ENCODE results near the gene CLSTN1.

DNA sequence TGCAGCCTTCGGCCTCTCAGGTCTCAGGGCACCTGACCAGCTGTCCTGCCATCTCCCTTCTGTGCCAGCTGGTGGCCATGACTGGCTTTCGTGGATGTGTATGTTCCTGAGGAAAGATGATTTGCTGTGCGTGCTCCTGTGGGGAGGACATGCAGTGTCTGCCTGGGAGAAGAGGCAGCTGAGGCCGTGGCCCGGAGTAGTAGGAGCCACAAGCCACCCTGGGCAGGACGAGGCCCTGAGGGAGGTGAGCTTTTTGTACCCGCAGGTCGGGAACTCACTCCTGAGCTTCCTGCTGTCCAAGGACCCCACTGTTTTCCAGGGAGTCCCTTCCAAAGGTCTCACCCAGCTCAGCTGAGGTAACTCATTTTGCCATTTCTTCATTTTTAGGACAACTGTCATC lies 113.7 kb downstream of the CLSTN1 start:
- no peak for TF ChIP-seq YY1 (IDR thresholded peaks at IDR 0.05; ENCODE audit: insufficient read depth, insufficient read length)
- TF ChIP-seq SUZ12 (IDR thresholded peaks at IDR 0.05; ENCODE audit: extremely low read depth, insufficient read depth, insufficient read length) = no peak
